H9 (cell line): ENCODE data around the gene SNRPD3. TPM values are rescaled to one million over a fixed set of nuclear protein-coding genes. Genes with fewer than 3 reads are reported as not detected.

Experiments
- DNase-seq: peaks from one replicate; pipeline ENCODE4 v3.0.0-alpha.2; 2017
- H2AFZ ChIP-seq: one replicate; pipeline ENCODE4 v1.6.1; 2013; ENCODE audit warnings: mild to moderate bottlenecking, low read length, control low read depth, moderate library complexity
- H2AK5ac ChIP-seq: 2 replicates; pipeline ENCODE4 v1.6.1; 2013; ENCODE audit warnings: low read length, control low read depth, mixed read lengths; ENCODE audit not compliant: insufficient read length
- H2BK120ac ChIP-seq: one replicate; pipeline ENCODE4 v1.6.1; 2013; ENCODE audit warnings: low read depth, mild to moderate bottlenecking, low read length, control low read depth, inconsistent platforms; ENCODE audit not compliant: poor library complexity, severe bottlenecking
- H2BK12ac ChIP-seq: 2 replicates; pipeline ENCODE4 v1.6.1; 2013; ENCODE audit warnings: low read length, control low read depth, mixed read lengths, low read depth; ENCODE audit not compliant: insufficient read length
- H2BK15ac ChIP-seq: 2 replicates; pipeline ENCODE4 v1.6.1; 2013; ENCODE audit warnings: low read depth, low read length, control low read depth
- H2BK20ac ChIP-seq: one replicate; pipeline ENCODE4 v1.6.1; 2013; ENCODE audit warnings: low read depth, mild to moderate bottlenecking, low read length, control low read depth, inconsistent platforms; ENCODE audit not compliant: poor library complexity, severe bottlenecking
- H2BK5ac ChIP-seq: 2 replicates; pipeline ENCODE4 v1.6.1; 2013; ENCODE audit warnings: low read length, control low read depth, mixed read lengths; ENCODE audit not compliant: insufficient read length
- H3K14ac ChIP-seq: 2 replicates; pipeline ENCODE4 v1.6.1; 2013; ENCODE audit warnings: low read length, control low read depth; ENCODE audit not compliant: insufficient read depth
- H3K18ac ChIP-seq: 2 replicates; pipeline ENCODE4 v1.6.1; 2013; ENCODE audit warnings: low read depth, mild to moderate bottlenecking, mixed read lengths, low read length, control low read depth; ENCODE audit not compliant: insufficient read length
- H3K23ac ChIP-seq: 2 replicates; pipeline ENCODE4 v1.6.1; 2013; ENCODE audit warnings: low read length, control low read depth, mixed read lengths, low read depth; ENCODE audit not compliant: insufficient read length
- H3K23me2 ChIP-seq: 2 replicates; pipeline ENCODE4 v1.6.1; 2013; ENCODE audit warnings: low read depth, mild to moderate bottlenecking, mixed read lengths, low read length, control low read depth; ENCODE audit not compliant: insufficient read length, poor library complexity, severe bottlenecking
- H3K27ac ChIP-seq: 2 replicates; pipeline ENCODE4 v1.5.1; 2013; ENCODE audit warnings: low read length, control low read depth, mixed read lengths, low read depth; ENCODE audit not compliant: insufficient read length
- H3K27me3 ChIP-seq: 2 replicates; pipeline ENCODE4 v1.6.1; 2013; ENCODE audit warnings: low read length, control low read depth, inconsistent platforms; ENCODE audit not compliant: insufficient read depth
- H3K4ac ChIP-seq: 2 replicates; pipeline ENCODE4 v1.6.1; 2013; ENCODE audit warnings: low read depth, mild to moderate bottlenecking, control low read depth, inconsistent platforms, low read length, moderate library complexity
- H3K4me1 ChIP-seq: 2 replicates; pipeline ENCODE4 v1.6.1; 2013; ENCODE audit warnings: low read length, control low read depth, inconsistent platforms; ENCODE audit not compliant: insufficient read depth
- H3K4me2 ChIP-seq: 2 replicates; pipeline ENCODE4 v1.6.1; 2013; ENCODE audit warnings: low read length, control low read depth, mixed read lengths; ENCODE audit not compliant: insufficient read length, insufficient read depth
- H3K56ac ChIP-seq: 2 replicates; pipeline ENCODE4 v1.6.1; 2013; ENCODE audit warnings: low read depth, mild to moderate bottlenecking, mixed read lengths, low read length, control low read depth; ENCODE audit not compliant: insufficient read length
- H3K79me1 ChIP-seq: 2 replicates; pipeline ENCODE4 v1.6.1; 2013; ENCODE audit warnings: low read depth, mild to moderate bottlenecking, moderate library complexity, low read length, control low read depth, inconsistent platforms; ENCODE audit not compliant: insufficient read depth, poor library complexity, severe bottlenecking
- H3K79me2 ChIP-seq: 2 replicates; pipeline ENCODE4 v1.6.1; 2013; ENCODE audit warnings: low read length, control low read depth, inconsistent platforms; ENCODE audit not compliant: insufficient read depth
- H3K9ac ChIP-seq: 2 replicates; pipeline ENCODE4 v1.6.1; 2013; ENCODE audit warnings: low read length, control low read depth, mixed read lengths; ENCODE audit not compliant: insufficient read length; ENCODE audit errors: extremely low read depth
- H3K9me3 ChIP-seq: one replicate; pipeline ENCODE4 v1.6.1; 2013; ENCODE audit warnings: low read depth, low read length, inconsistent platforms; ENCODE audit not compliant: control insufficient read depth
- H3T11ph ChIP-seq: one replicate; pipeline ENCODE4 v1.6.1; 2013; ENCODE audit warnings: mild to moderate bottlenecking, low read length, control low read depth, inconsistent platforms
- H4K20me1 ChIP-seq: one replicate; pipeline ENCODE4 v1.6.1; 2013; ENCODE audit not compliant: control insufficient read depth, insufficient read length, insufficient read depth
- H4K5ac ChIP-seq: 2 replicates; pipeline ENCODE4 v1.6.1; 2013; ENCODE audit warnings: low read depth, mild to moderate bottlenecking, mixed read lengths, low read length, control low read depth; ENCODE audit not compliant: insufficient read length
- H4K8ac ChIP-seq: replicated peaks from 2 replicates; pipeline ENCODE4 v1.6.1; 2013; ENCODE audit warnings: low read length, control low read depth, mixed read lengths, low read depth; ENCODE audit not compliant: insufficient read length
- H4K91ac ChIP-seq: 2 replicates; pipeline ENCODE4 v1.6.1; 2013; ENCODE audit warnings: low read depth, mild to moderate bottlenecking, moderate library complexity, mixed read lengths, low read length, control low read depth; ENCODE audit not compliant: insufficient read length
- H3K27ac Mint-ChIP-seq, 3 experiments: 2 replicates in 2 of 3; 3 replicates in 1 of 3; pipeline ENCODE4 v1.8.0; 2020 to 2021; ENCODE audit warnings: mixed read lengths in 3 of 3, mild to moderate bottlenecking in 1 of 3, moderate library complexity in 1 of 3
- H3K27me3 Mint-ChIP-seq: 2 replicates; pipeline ENCODE4 v1.8.0; 2021; ENCODE audit warnings: low read depth, mild to moderate bottlenecking, moderate library complexity, mixed read lengths
- H3K36me3 Mint-ChIP-seq, 3 experiments: 2 replicates in 2 of 3; 3 replicates in 1 of 3; pipeline ENCODE4 v1.8.0; 2020 to 2021; ENCODE audit warnings: low read depth in 3 of 3, mixed read lengths in 3 of 3; ENCODE audit not compliant: insufficient read depth in 1 of 3
- H3K4me1 Mint-ChIP-seq, 2 experiments: 2 replicates each; pipeline ENCODE4 v1.8.0; 2020; ENCODE audit warnings: mixed read lengths in 2 of 2
- H3K4me3 Mint-ChIP-seq, 2 experiments: 2 replicates in 1 of 2; 3 replicates in 1 of 2; pipeline ENCODE4 v1.8.0; 2020 to 2021; ENCODE audit warnings: mild to moderate bottlenecking in 2 of 2, mixed read lengths in 2 of 2, moderate library complexity in 1 of 2
- H3K9me3 Mint-ChIP-seq, 2 experiments: 2 replicates in 1 of 2; 3 replicates in 1 of 2; pipeline ENCODE4 v1.8.0; 2020; ENCODE audit warnings: mild to moderate bottlenecking in 2 of 2, mixed read lengths in 2 of 2, moderate library complexity in 1 of 2
- WGBS: extraction: QIAGEN DNeasy Blood & Tissue Kit; methylation state at CpG from one replicate; pipeline ENCODE4 v1.1.7; 2013; ENCODE audit warnings: missing lambda C conversion rate, low lambda C conversion rate, mixed read lengths; ENCODE audit not compliant: insufficient read length; ENCODE audit errors: extremely low coverage; 5-methylcytosine and 5-hydroxymethylcytosine counted together
- long read RNA-seq: library from polyadenylated mRNA; unstranded; transcript quantifications from one replicate; pipeline ENCODE4 v2.0.0, GENCODE V29; 2020
- total RNA-seq: library from RNA; stranded (reverse); gene quantifications from 2 replicates; pipeline ENCODE4 v1.2.1, GENCODE V29; 2021
- TF ChIP-seq, protein P1 (sequence below): fragments of 200-600 bp; sonication (generic); conservative IDR thresholded peaks from 3 replicates; pipeline ENCODE4 v1.8.0; 2021; ENCODE audit warnings: antibody characterized with exemption, mild to moderate bottlenecking

Gene SNRPD3
- 205 and 212 TPM in 2 replicates for total RNA-seq
- long read RNA-seq, transcript SNRPD3-201 (4 exons, 1,763 nt): major isoform, 131 of 150 reads
- long read RNA-seq, partial matches to known transcripts: 6 of 150 reads
- long read RNA-seq, other reads (novel, unspliced or antisense): 13 of 150 reads

DNA sequence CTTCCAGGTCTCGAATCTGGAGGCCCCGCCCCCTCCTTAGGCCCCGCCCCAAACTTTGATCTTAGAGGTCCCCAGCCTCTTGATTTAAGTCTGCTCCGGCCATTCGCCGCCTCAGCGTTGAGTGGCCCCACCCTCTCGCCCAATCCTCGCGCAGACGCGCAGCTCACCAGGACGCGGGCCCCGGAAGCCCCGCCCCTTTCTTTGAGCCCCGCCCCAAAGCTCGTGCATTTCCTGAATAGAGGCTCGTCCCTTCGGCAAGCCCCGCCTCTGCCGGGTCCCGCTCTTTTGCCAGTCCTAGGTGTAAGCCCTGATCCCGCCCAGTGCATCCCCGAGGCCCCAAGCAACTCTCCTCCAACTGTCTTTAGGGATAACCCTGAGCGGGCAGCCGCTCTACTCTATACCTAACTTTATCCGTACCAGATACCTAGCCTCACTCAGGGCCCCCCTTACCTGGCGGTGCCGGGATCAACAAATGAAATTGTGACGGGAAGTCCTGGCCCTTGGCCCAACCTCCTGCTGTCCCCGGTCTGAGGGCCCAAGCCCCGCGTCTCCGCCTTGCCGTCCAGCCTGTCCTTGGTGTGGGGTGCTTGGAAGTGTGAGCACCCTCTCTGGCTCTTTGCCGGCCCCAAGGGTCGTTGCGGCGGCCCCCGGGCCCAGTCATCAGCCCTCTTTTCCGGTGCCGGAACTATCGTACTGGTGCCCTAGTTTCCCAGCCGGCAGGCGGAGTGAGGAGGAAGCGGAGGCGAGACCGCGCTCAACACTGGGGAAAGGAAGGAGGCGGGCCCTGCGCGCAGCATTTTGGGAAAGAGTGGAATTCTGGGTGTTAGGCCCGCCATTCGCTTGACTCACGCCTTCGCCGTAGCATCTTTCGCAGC lies at the start of gene SNRPD3:
Gene SNRPD3, plus strand, starts transcription at position 835 of the 875 bp plus-strand sequence. CDS start 1,676 bp downstream, outside the sequence.
- no peak within 1 kb of the TSS for H3K56ac ChIP-seq
- H3K18ac ChIP-seq: peak within 1 kb of the TSS; percentile 92

More for the DNA sequence above, at the start of gene SNRPD3:
- peak within 1 kb of the TSS; percentile 94 for H3K9ac ChIP-seq
- no peak within 1 kb of the TSS for H2AK5ac ChIP-seq
- no peak within 1 kb of the TSS for H4K5ac ChIP-seq
- peaks cover 9% of the 10 kb centered on the region for H3K79me1 ChIP-seq
- no peaks in the 10 kb centered on the region for H3K9me3 ChIP-seq
- no peak within 1 kb of the TSS for H3K23ac ChIP-seq
- peak within 1 kb of the TSS; percentile 53 for H3K27ac ChIP-seq
- H3K4ac ChIP-seq: no peak within 1 kb of the TSS; the same call in 1 of the 2 replicates
- no peak within 1 kb of the TSS for H4K8ac ChIP-seq
- H2BK5ac ChIP-seq: no peak within 1 kb of the TSS
- H3K4me1 Mint-ChIP-seq: peaks cover 27 to 33% of the 10 kb centered on the region in 2 experiments
- TF ChIP-seq, protein P1, sequence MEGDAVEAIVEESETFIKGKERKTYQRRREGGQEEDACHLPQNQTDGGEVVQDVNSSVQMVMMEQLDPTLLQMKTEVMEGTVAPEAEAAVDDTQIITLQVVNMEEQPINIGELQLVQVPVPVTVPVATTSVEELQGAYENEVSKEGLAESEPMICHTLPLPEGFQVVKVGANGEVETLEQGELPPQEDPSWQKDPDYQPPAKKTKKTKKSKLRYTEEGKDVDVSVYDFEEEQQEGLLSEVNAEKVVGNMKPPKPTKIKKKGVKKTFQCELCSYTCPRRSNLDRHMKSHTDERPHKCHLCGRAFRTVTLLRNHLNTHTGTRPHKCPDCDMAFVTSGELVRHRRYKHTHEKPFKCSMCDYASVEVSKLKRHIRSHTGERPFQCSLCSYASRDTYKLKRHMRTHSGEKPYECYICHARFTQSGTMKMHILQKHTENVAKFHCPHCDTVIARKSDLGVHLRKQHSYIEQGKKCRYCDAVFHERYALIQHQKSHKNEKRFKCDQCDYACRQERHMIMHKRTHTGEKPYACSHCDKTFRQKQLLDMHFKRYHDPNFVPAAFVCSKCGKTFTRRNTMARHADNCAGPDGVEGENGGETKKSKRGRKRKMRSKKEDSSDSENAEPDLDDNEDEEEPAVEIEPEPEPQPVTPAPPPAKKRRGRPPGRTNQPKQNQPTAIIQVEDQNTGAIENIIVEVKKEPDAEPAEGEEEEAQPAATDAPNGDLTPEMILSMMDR: no peak
- H3K27me3 Mint-ChIP-seq: no peaks in the 10 kb centered on the region
- no peaks in the 10 kb centered on the region for H3K27me3 ChIP-seq
- H3K4me1 ChIP-seq: peaks cover 3% of the 10 kb centered on the region
- H3K4me2 ChIP-seq: peak within 1 kb of the TSS; percentile 90
- H4K20me1 ChIP-seq: peaks cover 2% of the 10 kb centered on the region
- no peak within 1 kb of the TSS for H2BK120ac ChIP-seq
- H2BK15ac ChIP-seq: no peak within 1 kb of the TSS
- H3K9me3 Mint-ChIP-seq: peaks cover 2% of the 10 kb centered on the region in 2 experiments; a peak in 3 of 5 replicates
- no CpG with 5 or more reads among the region's 59 CpGs for WGBS
- H3K27ac Mint-ChIP-seq: peak within 1 kb of the TSS; percentile 99 to 100 (median 100)
- H3T11ph ChIP-seq: no peak within 1 kb of the TSS
- peak within 1 kb of the TSS; percentile 99 for H3K4me3 Mint-ChIP-seq
- H4K91ac ChIP-seq: no peak within 1 kb of the TSS
- peaks cover 47% of the 10 kb centered on the region; the same call in 1 of the 2 replicates for H3K79me2 ChIP-seq
- H2AFZ ChIP-seq: no peak within 1 kb of the TSS
- DNase-seq: peak; percentile 99
- H2BK12ac ChIP-seq: no peak within 1 kb of the TSS
- no peak within 1 kb of the TSS for H2BK20ac ChIP-seq
- peaks cover 16% of the 10 kb centered on the region for H3K23me2 ChIP-seq
- peaks cover 29 to 36% (median 35%) of the 10 kb centered on the region in 3 experiments for H3K36me3 Mint-ChIP-seq
- H3K14ac ChIP-seq: peak within 1 kb of the TSS; percentile 96
